ENCODE results near the gene ANKRD13A. TPM values are rescaled to one million over a fixed set of nuclear protein-coding genes. Genes with fewer than 3 reads are reported as not detected.

The ANKRD13A gene
- total and polyA plus RNA-seq, 2 of the 8 experiments (the other 6 are each of a cell fraction or from before 2014, with no cell fraction given), result 16.8 to 21.4 TPM

DNA sequence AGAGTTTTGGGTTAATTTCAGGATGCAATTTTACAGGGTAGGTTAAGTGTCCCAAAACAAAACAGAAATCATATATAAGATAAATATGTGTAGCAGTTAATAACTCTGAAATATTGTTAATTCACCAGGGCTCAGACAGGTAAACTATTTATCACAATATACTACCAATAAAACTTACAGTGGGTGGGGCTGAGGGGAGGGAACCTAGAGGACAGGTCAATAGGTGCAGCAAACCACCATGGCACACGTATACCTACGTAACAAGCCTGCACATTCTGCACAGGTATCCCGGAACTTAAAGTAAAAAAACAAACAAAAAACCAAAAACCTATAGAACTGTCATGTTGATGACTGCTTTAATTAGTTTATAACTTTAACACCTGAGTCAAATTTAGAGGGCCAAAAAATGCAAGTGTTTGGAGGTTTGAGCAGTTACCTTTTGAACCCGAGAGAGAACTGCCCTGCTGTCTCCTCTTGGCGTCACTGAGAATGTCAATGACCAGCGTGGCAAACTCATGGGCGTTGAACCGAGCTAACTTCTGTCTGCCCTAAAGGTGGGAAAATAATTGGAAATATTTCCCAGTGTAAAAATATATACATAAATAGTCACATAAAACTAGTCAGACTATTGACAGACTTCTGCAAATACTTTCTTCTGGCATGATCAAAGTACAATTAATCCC, 39.7 kb upstream of the ANKRD13A start:
- no peak overlapping the region for H2AK5ac ChIP-seq (ENCODE audit: low read depth, low read length)
- H2BK15ac ChIP-seq (ENCODE audit: low read length), result no peak overlapping the region
- FAIRE-seq (no peak), DNase-seq (ENCODE audit: low read depth in 1 of 2, low spot score in 2 of 2) (no peak)
- no peaks in the 10 kb centered on the region for H3K9me3 ChIP-seq (ENCODE audit: insufficient read depth in 2 of 2, low read depth in 1 of 2, low read length in 1 of 2)
- no peak for TF ChIP-seq BRCA1 (IDR thresholded peaks at IDR 0.05; ENCODE audit: low read depth, low read length)
- no peak for TF ChIP-seq ASH2L (IDR thresholded peaks at IDR 0.05; ENCODE audit: low read length)
- no peak for TF ChIP-seq TBP (IDR thresholded peaks at IDR 0.05; ENCODE audit: low read depth, low read length)
- no peak for TF ChIP-seq POU5F1 (IDR thresholded peaks at IDR 0.05; ENCODE audit: low read depth, low read length)
- no peak for TF ChIP-seq POLR2A (IDR thresholded peaks at IDR 0.05; ENCODE audit: control extremely low read depth in 1 of 2, low read depth in 2 of 2, low read length in 2 of 2)
- no peak for TF ChIP-seq EP300 (IDR thresholded peaks at IDR 0.05; ENCODE audit: borderline replicate concordance in 1 of 2, low read depth in 2 of 2, low read length in 2 of 2)
- no peak for TF ChIP-seq CHD2 (IDR thresholded peaks at IDR 0.05; ENCODE audit: low read length)
- no peak for TF ChIP-seq FOSL1 (IDR thresholded peaks at IDR 0.05; ENCODE audit: insufficient read depth, low read depth, low read length)
- TF ChIP-seq MAFK (IDR thresholded peaks at IDR 0.05; ENCODE audit: low read depth, low read length), result no peak
- no peak for TF ChIP-seq CEBPB (IDR thresholded peaks at IDR 0.05; ENCODE audit: low read depth, low read length)
- no peak overlapping the region for H2AFZ ChIP-seq (ENCODE audit: low read length)
- H3K14ac ChIP-seq (ENCODE audit: insufficient read length), result no peak overlapping the region
- no peak overlapping the region for H3K4me2 ChIP-seq (ENCODE audit: insufficient read depth in 1 of 2, low read depth in 2 of 2, low read length in 2 of 2)
- no peaks in the 10 kb centered on the region for H3K79me1 ChIP-seq (ENCODE audit: low read depth, low read length)
- H3K4me1 ChIP-seq (replicated peaks in 1 of 4; ENCODE audit: control insufficient read depth in 3 of 4, insufficient read depth in 4 of 4, low read length in 3 of 4), result no peaks in the 10 kb centered on the region
- H4K5ac ChIP-seq (ENCODE audit: insufficient read length, low read depth, low read length), result no peak overlapping the region
- no peak overlapping the region for H3K23ac ChIP-seq (ENCODE audit: insufficient read length)
- no peak overlapping the region for H2BK12ac ChIP-seq (ENCODE audit: low read depth, low read length)
- H3K4ac ChIP-seq (replicated peaks; ENCODE audit: insufficient read length, low read depth, low read length), result no peak overlapping the region
- H3K27me3 ChIP-seq (replicated peaks in 1 of 4; ENCODE audit: control insufficient read depth in 3 of 4, extremely low read depth in 1 of 4, insufficient read depth in 3 of 4, low read length in 3 of 4), result no peaks in the 10 kb centered on the region
- no peaks in the 10 kb centered on the region for H4K20me1 ChIP-seq (replicated peaks in 1 of 2; ENCODE audit: control insufficient read depth in 1 of 2, insufficient read depth in 2 of 2, low read length in 2 of 2)
- H3K27ac ChIP-seq (ENCODE audit: low read depth, low read length), result no peak overlapping the region
- H2BK120ac ChIP-seq (replicated peaks; ENCODE audit: low read depth, low read length), result no peak overlapping the region
- H2BK5ac ChIP-seq (ENCODE audit: low read depth, low read length), result no peak overlapping the region
- WGBS, 2 experiments (ENCODE audit: extremely low coverage in 1 of 2, insufficient coverage in 1 of 2, insufficient read length in 1 of 2, insufficient replicate concordance in 2 of 2, low coverage in 1 of 2, low lambda C conversion rate in 2 of 2, missing lambda C conversion rate in 1 of 2), result 99% methylated on average over 8 of the region's 8 CpGs; no CpG with 5 or more reads in 1 of the 2 experiments
- ChIA-PET CTCF (ENCODE audit: partially characterized antibody) (interaction anchor here (1.5 kb wide), 1 partner anchor 154 kb away, joined by 4 read pairs; no protein-coding TSS in a partner anchor), POLR2A (ENCODE audit: partially characterized antibody) (no interaction called here)
- peaks cover 0 to 7% (median 2%) of the 10 kb centered on the region in 4 experiments; a peak in 1 of 8 replicates for H3K36me3 ChIP-seq (ENCODE audit: control insufficient read depth in 2 of 4, insufficient read depth in 4 of 4, low read length in 3 of 4)
- no peaks in the 10 kb centered on the region for H3K23me2 ChIP-seq (ENCODE audit: low read depth, low read length)
- H3K18ac ChIP-seq (ENCODE audit: extremely low read depth, low read length), result no peak overlapping the region
- H3K4me3 ChIP-seq (ENCODE audit: extremely low read depth in 1 of 4, insufficient read depth in 2 of 4, low read depth in 3 of 4, low read length in 4 of 4), result no peak overlapping the region
- no peak overlapping the region for H3K9ac ChIP-seq (replicated peaks in 1 of 4; ENCODE audit: extremely low read depth in 1 of 4, low read depth in 3 of 4, low read length in 3 of 4)
- H2BK20ac ChIP-seq (ENCODE audit: low read length), result no peak overlapping the region
- no peak overlapping the region for H3K56ac ChIP-seq (replicated peaks; ENCODE audit: insufficient read length, low read depth, low read length)
- no peak overlapping the region for H4K8ac ChIP-seq (ENCODE audit: extremely low read depth, insufficient read depth, low read length)
- H4K91ac ChIP-seq (replicated peaks; ENCODE audit: insufficient read length, low read length), result no peak overlapping the region
- H3K79me2 ChIP-seq (ENCODE audit: control insufficient read depth in 1 of 2, insufficient read depth in 2 of 2, low read length in 2 of 2), result no peaks in the 10 kb centered on the region

Measured in H1 (cell line).